Spleen (tissue), 7 donors: ENCODE measurements around the gene ZNF438.

ENCODE experiments used
- CTCF ChIP-seq, 11 experiments: fragments of 200-600 bp in 7 of 11; fragments of 450-650 bp in 4 of 11; sonication (generic) in 4 of 11; IDR thresholded peaks in 8 of 11; conservative IDR thresholded peaks in 3 of 11; 1 replicate in 7 of 11; 2 replicates in 4 of 11; pipeline versions ENCODE4 v1.4.0 to v1.8.0; 2016 to 2021; ENCODE audit warnings: antibody characterized with exemption in 11 of 11, inconsistent platforms in 4 of 11, mild to moderate bottlenecking in 1 of 11
- POLR2A ChIP-seq, 3 donors: fragments of 450-650 bp; IDR thresholded peaks; one replicate each; pipeline ENCODE4 v1.5.1; 2017; ENCODE audit warnings: antibody characterized with exemption in 3 of 3, mild to moderate bottlenecking in 1 of 3
- POLR2AphosphoS5 ChIP-seq, 3 donors: sonication (generic); formaldehyde crosslinking; IDR thresholded peaks; one replicate each; pipeline ENCODE4 v1.5.1; 2017; ENCODE audit warnings: antibody characterized with exemption in 3 of 3
- donor health status: DM: no; HTN: no; CAD: no; lungs with moderate emphysema.
- donor health status: DM: no; HTN: no; CAD: no.
- donor health status: DM: no; HTN: no; CAD: no.

- TF ChIP-seq CTCF (IDR thresholded peaks at IDR 0.05 in 8 of 11, conservative IDR thresholded peaks at IDR 0.05 in 3 of 11): no peak
- no peak for TF ChIP-seq POLR2A (IDR thresholded peaks at IDR 0.05)
- no peak for TF ChIP-seq POLR2AphosphoS5 (IDR thresholded peaks at IDR 0.05)
Observed at GRCh38 chr10:30893208-30893607, 138.5 kb downstream of the ZNF438 start.
